HepG2 (cell line): ENCODE results near the gene IFI30. TPM values are rescaled to one million over a fixed set of nuclear protein-coding genes. Genes with fewer than 3 reads are reported as not detected.
A peak's percentile ranks its signal among the peaks of the same experiment; 100 is the strongest.

ENCODE experiments used
- ASH2L ChIP-seq: fragments of 300-600, 200-600 bp; sonication (generic); IDR thresholded peaks from 2 replicates; pipeline ENCODE4 v1.7.0; 2017; ENCODE audit warnings: low read depth, mild to moderate bottlenecking, moderate library complexity, mixed read lengths, low read length; ENCODE audit not compliant: insufficient read length
- FOXK1 ChIP-seq: sonication (generic); formaldehyde crosslinking; IDR thresholded peaks from 2 replicates; pipeline ENCODE4 v1.4.0; 2020; ENCODE audit warnings: low read depth, missing genetic modification reagents, borderline replicate concordance
- GATAD1 ChIP-seq: IDR thresholded peaks from 2 replicates; pipeline ENCODE4 v1.6.1; 2016; ENCODE audit warnings: missing genetic modification reagents, missing compliant biosample characterization
- HNRNPUL1 ChIP-seq: fragments of 200-400 bp; formaldehyde crosslinking; IDR thresholded peaks from 2 replicates; pipeline ENCODE4 v1.6.1; 2017; ENCODE audit warnings: low read depth, mild to moderate bottlenecking, low read length, moderate library complexity
- ISX ChIP-seq: sonication (generic); formaldehyde crosslinking; conservative IDR thresholded peaks from 2 replicates; pipeline ENCODE4 v1.5.0; 2020; ENCODE audit warnings: missing genetic modification reagents
- MLX ChIP-seq: IDR thresholded peaks from 2 replicates; pipeline ENCODE4 v1.6.1; 2016
- MTF1 ChIP-seq: sonication (generic); formaldehyde crosslinking; IDR thresholded peaks from 2 replicates; pipeline ENCODE4 v1.5.0; 2020; ENCODE audit warnings: missing genetic modification reagents
- SALL2 ChIP-seq: sonication (generic); formaldehyde crosslinking; IDR thresholded peaks from 2 replicates; pipeline ENCODE4 v1.8.1; 2023; ENCODE audit warnings: mild to moderate bottlenecking, missing genetic modification reagents, inconsistent platforms
- SMYD3 ChIP-seq: sonication (generic); formaldehyde crosslinking; IDR thresholded peaks from 2 replicates; pipeline ENCODE4 v1.8.1; 2023; ENCODE audit warnings: mild to moderate bottlenecking, missing genetic modification reagents
- SRSF1 ChIP-seq: fragments of 200-400 bp; formaldehyde crosslinking; optimal IDR thresholded peaks from 2 replicates; pipeline ENCODE3; 2017; ENCODE audit warnings: mild to moderate bottlenecking, low read depth, low read length, moderate library complexity
- SRY ChIP-seq: sonication (generic); formaldehyde crosslinking; IDR thresholded peaks from 2 replicates; pipeline ENCODE4 v1.8.0; 2022; ENCODE audit warnings: mild to moderate bottlenecking, missing genetic modification reagents
- ZBTB7A ChIP-seq: sonication (generic); formaldehyde crosslinking; IDR thresholded peaks from 2 replicates; pipeline ENCODE4 v1.8.0; 2022; ENCODE audit warnings: mild to moderate bottlenecking, missing genetic modification reagents
- ZMYM2 ChIP-seq: sonication (generic); formaldehyde crosslinking; IDR thresholded peaks from 2 replicates; pipeline ENCODE4 v1.8.0; 2022; ENCODE audit warnings: mild to moderate bottlenecking, missing genetic modification reagents
- ZMYM4 ChIP-seq: sonication (generic); formaldehyde crosslinking; IDR thresholded peaks from 2 replicates; pipeline ENCODE4 v1.8.1; 2023; ENCODE audit warnings: mild to moderate bottlenecking, missing genetic modification reagents
- ZNF331 ChIP-seq: sonication (generic); formaldehyde crosslinking; IDR thresholded peaks from 2 replicates; pipeline ENCODE4 v1.4.0; 2020; ENCODE audit warnings: missing genetic modification reagents
- ZNF33B ChIP-seq: sonication (generic); formaldehyde crosslinking; IDR thresholded peaks from 2 replicates; pipeline ENCODE4 v1.5.1; 2020; ENCODE audit warnings: mild to moderate bottlenecking, missing genetic modification reagents
- polyA plus RNA-seq, 8 experiments: library from polyadenylated mRNA; depleted of rRNA in 3 of 8; stranded (reverse) in 7 of 8; unstranded in 1 of 8; fragments of >200 nt; fragmentation: Illumina TruSeq in 4 of 8; extraction: Trizol in 4 of 8; gene quantifications; 2 replicates each; pipeline versions ENCODE4 v1.2.1 to v1.2.3, GENCODE V29; 2011 to 2016; ENCODE audit warnings: low read depth in 4 of 8, missing spikeins in 1 of 8, mixed read lengths in 1 of 8; ENCODE audit not compliant: insufficient read depth in 1 of 8
- total RNA-seq, 5 experiments: library from RNA; depleted of rRNA; stranded (reverse); fragments of >200 nt; fragmentation: Illumina TruSeq; extraction: Trizol; gene quantifications; 2 replicates each; pipeline ENCODE4 v1.2.3, GENCODE V29; 2016; ENCODE audit warnings: low read depth in 1 of 5
- TF ChIP-seq, protein P1 (sequence below): sonication (generic); IDR thresholded peaks from 2 replicates; pipeline ENCODE4 v1.6.1; 2016; ENCODE audit warnings: low read depth, borderline replicate concordance
- TF ChIP-seq, protein P2 (sequence below): sonication (generic); formaldehyde crosslinking; IDR thresholded peaks from 2 replicates; pipeline ENCODE4 v1.4.0; 2020; ENCODE audit warnings: missing genetic modification reagents
- TF ChIP-seq, protein P3 (sequence below): sonication (generic); formaldehyde crosslinking; IDR thresholded peaks from 2 replicates; pipeline ENCODE4 v1.5.0; 2020; ENCODE audit warnings: missing genetic modification reagents
- TF ChIP-seq, protein P4 (sequence below): sonication (generic); formaldehyde crosslinking; IDR thresholded peaks from 2 replicates; pipeline ENCODE4 v1.8.1; 2023; ENCODE audit warnings: missing genetic modification reagents, mild to moderate bottlenecking, borderline replicate concordance
- TF ChIP-seq, protein P5 (sequence below): sonication (generic); formaldehyde crosslinking; IDR thresholded peaks from 2 replicates; pipeline ENCODE4 v1.4.0; 2020; ENCODE audit warnings: missing genetic modification reagents

Gene IFI30
- total and polyA plus RNA-seq, 2 of the 13 experiments (the other 11 are each of a cell fraction or from before 2014, with no cell fraction given): 25.0 to 79.4 TPM

- TF ChIP-seq, protein P1, sequence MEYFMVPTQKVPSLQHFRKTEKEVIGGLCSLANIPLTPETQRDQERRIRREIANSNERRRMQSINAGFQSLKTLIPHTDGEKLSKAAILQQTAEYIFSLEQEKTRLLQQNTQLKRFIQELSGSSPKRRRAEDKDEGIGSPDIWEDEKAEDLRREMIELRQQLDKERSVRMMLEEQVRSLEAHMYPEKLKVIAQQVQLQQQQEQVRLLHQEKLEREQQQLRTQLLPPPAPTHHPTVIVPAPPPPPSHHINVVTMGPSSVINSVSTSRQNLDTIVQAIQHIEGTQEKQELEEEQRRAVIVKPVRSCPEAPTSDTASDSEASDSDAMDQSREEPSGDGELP: no peak
- no peak for TF ChIP-seq MTF1 (CRISPR knock-in tag)
- TF ChIP-seq SRSF1: peak; percentile 55
- TF ChIP-seq, protein P2, sequence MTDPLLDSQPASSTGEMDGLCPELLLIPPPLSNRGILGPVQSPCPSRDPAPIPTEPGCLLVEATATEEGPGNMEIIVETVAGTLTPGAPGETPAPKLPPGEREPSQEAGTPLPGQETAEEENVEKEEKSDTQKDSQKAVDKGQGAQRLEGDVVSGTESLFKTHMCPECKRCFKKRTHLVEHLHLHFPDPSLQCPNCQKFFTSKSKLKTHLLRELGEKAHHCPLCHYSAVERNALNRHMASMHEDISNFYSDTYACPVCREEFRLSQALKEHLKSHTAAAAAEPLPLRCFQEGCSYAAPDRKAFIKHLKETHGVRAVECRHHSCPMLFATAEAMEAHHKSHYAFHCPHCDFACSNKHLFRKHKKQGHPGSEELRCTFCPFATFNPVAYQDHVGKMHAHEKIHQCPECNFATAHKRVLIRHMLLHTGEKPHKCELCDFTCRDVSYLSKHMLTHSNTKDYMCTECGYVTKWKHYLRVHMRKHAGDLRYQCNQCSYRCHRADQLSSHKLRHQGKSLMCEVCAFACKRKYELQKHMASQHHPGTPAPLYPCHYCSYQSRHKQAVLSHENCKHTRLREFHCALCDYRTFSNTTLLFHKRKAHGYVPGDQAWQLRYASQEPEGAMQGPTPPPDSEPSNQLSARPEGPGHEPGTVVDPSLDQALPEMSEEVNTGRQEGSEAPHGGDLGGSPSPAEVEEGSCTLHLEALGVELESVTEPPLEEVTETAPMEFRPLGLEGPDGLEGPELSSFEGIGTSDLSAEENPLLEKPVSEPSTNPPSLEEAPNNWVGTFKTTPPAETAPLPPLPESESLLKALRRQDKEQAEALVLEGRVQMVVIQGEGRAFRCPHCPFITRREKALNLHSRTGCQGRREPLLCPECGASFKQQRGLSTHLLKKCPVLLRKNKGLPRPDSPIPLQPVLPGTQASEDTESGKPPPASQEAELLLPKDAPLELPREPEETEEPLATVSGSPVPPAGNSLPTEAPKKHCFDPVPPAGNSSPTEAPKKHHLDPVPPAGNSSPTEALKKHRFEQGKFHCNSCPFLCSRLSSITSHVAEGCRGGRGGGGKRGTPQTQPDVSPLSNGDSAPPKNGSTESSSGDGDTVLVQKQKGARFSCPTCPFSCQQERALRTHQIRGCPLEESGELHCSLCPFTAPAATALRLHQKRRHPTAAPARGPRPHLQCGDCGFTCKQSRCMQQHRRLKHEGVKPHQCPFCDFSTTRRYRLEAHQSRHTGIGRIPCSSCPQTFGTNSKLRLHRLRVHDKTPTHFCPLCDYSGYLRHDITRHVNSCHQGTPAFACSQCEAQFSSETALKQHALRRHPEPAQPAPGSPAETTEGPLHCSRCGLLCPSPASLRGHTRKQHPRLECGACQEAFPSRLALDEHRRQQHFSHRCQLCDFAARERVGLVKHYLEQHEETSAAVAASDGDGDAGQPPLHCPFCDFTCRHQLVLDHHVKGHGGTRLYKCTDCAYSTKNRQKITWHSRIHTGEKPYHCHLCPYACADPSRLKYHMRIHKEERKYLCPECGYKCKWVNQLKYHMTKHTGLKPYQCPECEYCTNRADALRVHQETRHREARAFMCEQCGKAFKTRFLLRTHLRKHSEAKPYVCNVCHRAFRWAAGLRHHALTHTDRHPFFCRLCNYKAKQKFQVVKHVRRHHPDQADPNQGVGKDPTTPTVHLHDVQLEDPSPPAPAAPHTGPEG: peak; percentile 26; the same call in 1 of the 2 replicates
- TF ChIP-seq ZBTB7A (CRISPR knock-in tag): peak; percentile 31; the same call in 1 of the 2 replicates
- TF ChIP-seq MLX (CRISPR knock-in tag): no peak
- TF ChIP-seq ZNF33B: no peak
- 0 out of 2 replicates have a peak, but pooled peaks have one; percentile 48 for TF ChIP-seq SMYD3 (CRISPR knock-in tag)
- TF ChIP-seq, protein P3, sequence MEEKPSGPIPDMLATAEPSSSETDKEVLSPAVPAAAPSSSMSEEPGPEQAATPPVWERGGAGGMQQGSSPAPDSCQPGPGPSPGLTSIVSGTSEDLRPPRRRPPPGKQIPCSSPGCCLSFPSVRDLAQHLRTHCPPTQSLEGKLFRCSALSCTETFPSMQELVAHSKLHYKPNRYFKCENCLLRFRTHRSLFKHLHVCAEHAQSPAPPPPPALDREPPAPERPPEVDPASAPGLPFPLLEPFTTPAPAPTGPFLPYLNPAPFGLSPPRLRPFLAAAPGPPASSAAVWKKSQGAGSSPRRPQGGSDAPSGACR: no peak
- TF ChIP-seq SALL2 (CRISPR knock-in tag): peak; percentile 47; the same call in 1 of the 2 replicates
- no peak for TF ChIP-seq SRY
- peak; percentile 14 for TF ChIP-seq ASH2L
- 0 out of 2 replicates have a peak, but pooled peaks have one; percentile 18 for TF ChIP-seq ZMYM4
- no peak for TF ChIP-seq ZMYM2 (CRISPR knock-in tag)
- no peak for TF ChIP-seq FOXK1 (CRISPR knock-in tag)
- TF ChIP-seq HNRNPUL1: no peak
- TF ChIP-seq ZNF331 (CRISPR knock-in tag): no peak; the same call in 1 of the 2 replicates
- no peak for TF ChIP-seq ISX (CRISPR knock-in tag)
- TF ChIP-seq, protein P4, sequence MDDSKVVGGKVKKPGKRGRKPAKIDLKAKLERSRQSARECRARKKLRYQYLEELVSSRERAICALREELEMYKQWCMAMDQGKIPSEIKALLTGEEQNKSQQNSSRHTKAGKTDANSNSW (CRISPR knock-in tag): no peak
- TF ChIP-seq GATAD1: peak; percentile 8; the same call in 1 of the 2 replicates
- TF ChIP-seq, protein P5, sequence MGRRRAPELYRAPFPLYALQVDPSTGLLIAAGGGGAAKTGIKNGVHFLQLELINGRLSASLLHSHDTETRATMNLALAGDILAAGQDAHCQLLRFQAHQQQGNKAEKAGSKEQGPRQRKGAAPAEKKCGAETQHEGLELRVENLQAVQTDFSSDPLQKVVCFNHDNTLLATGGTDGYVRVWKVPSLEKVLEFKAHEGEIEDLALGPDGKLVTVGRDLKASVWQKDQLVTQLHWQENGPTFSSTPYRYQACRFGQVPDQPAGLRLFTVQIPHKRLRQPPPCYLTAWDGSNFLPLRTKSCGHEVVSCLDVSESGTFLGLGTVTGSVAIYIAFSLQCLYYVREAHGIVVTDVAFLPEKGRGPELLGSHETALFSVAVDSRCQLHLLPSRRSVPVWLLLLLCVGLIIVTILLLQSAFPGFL (CRISPR knock-in tag): no peak
Observed at GRCh38 chr19:18152817-18153555, 20.6 kb upstream of the IFI30 start, which contains the start of gene PIK3R2 (continued).
